Transverse colon (tissue), 4 donors: Measurements from ENCODE around the gene DAGLB.

Source experiments
- CTCF ChIP-seq, 5 experiments: fragments of 200-600 bp in 3 of 5; fragments of 450-650 bp in 2 of 5; sonication (generic) in 3 of 5; IDR thresholded peaks; 1 replicate in 2 of 5; 2 replicates in 3 of 5; pipeline ENCODE4 v1.5.1; 2016 to 2017; ENCODE audit warnings: antibody characterized with exemption in 5 of 5, inconsistent platforms in 3 of 5, mild to moderate bottlenecking in 2 of 5, moderate library complexity in 1 of 5
- EP300 ChIP-seq: sonication (generic); formaldehyde crosslinking; IDR thresholded peaks from one replicate; pipeline ENCODE4 v1.6.1; 2017; ENCODE audit warnings: antibody characterized with exemption, low read depth
- POLR2AphosphoS5 ChIP-seq, 3 donors: sonication (generic); formaldehyde crosslinking; IDR thresholded peaks; one replicate each; pipeline ENCODE4 v1.6.1; 2016; ENCODE audit warnings: antibody characterized with exemption in 3 of 3

GRCh38 chr7:6423942-6424701 is 23.6 kb downstream of the DAGLB start:
- TF ChIP-seq CTCF (IDR thresholded peaks at IDR 0.05) (no peak), EP300 (no peak), POLR2AphosphoS5 (IDR thresholded peaks at IDR 0.05) (no peak)
